ENCODE data around the gene MTF2.
A peak's percentile ranks its signal among the peaks of the same experiment; 100 is the strongest.
"Not testable (repeated sequence)": the region's sequence is repeated elsewhere in the genome, so short reads cannot be mapped to it uniquely, and the experiment has no call there.

The MTF2 gene

DNA sequence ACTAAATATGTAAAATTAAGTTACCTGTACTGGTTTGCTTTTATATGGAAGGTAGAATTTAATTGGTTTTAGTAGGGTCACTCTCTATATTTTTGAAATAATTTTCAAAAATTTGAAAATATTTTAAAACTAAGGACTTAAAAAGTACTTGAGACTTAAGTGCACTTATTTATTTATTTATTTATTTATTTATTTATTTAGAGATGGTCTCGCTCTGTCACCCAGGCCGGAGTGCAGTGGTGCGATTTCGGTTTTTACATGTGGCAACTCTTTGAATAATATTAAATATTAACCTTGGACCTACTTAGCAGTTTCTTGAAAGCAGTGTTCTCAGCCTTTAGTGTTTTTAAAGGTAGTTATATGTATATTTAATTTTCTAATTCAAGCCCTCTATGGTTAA is 64.7 kb downstream of the MTF2 start:
- DNase-seq: no peak

- DNase-seq: no peak
Observed at GRCh38 chr1:93148001-93148400, 68.9 kb downstream of the MTF2 start.

DNA sequence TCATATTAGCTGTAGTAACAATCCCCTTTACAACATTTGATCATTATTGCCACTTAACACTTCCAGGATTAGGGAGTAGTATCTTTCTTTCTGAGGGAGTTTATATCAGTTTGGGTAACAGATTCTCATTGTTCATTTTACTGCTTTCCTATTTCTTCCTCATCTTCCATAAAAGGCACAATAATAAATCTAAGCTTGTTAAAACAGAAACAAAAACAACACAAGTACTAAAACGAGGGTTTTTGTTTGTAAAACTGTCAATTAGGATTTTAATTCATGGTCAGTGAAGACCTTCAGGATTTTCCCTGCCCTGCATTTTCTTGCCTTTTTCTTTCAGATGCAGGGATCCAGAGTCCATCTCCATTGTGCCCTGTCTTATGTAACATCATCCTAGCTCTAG is 71.6 kb downstream of the MTF2 start:
- no peak for DNase-seq

- no peak for DNase-seq
Observed at GRCh38 chr1:93151474-93151873, 72.4 kb downstream of the MTF2 start.

- no peak for DNase-seq
Observed at GRCh38 chr1:93152835-93153234, 73.8 kb downstream of the MTF2 start.

GRCh38 chr1:93154898-93155297 is 75.8 kb downstream of the MTF2 start:
- DNase-seq: no peak

DNA sequence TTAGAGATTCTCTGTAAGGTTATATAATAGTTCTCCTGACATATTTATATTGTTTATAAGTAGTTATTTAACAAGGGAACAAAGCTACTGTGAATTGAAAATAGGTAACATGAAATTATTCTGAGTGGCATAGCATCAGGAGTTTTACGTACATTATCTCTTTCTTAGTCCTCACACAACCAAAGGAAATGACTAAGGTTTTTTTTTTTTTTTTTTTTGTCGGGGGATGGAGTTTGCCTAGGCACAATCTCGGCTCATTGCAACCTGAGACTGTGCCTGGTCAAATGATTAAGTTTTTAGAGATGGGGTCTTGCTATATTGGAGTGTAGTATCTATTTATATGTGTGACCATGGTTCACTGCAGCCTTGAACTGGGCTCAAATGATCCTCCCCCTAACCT is 76.3 kb downstream of the MTF2 start:
- DNase-seq: no peak

GRCh38 chr1:93159337-93159736 is 80.3 kb downstream of the MTF2 start:
- no peak for DNase-seq

- not testable (repeated sequence) for DNase-seq
Observed at GRCh38 chr1:93163314-93163713, 84.2 kb downstream of the MTF2 start.

- no peak for DNase-seq
Observed at GRCh38 chr1:93164816-93165215, 85.7 kb downstream of the MTF2 start.

DNA sequence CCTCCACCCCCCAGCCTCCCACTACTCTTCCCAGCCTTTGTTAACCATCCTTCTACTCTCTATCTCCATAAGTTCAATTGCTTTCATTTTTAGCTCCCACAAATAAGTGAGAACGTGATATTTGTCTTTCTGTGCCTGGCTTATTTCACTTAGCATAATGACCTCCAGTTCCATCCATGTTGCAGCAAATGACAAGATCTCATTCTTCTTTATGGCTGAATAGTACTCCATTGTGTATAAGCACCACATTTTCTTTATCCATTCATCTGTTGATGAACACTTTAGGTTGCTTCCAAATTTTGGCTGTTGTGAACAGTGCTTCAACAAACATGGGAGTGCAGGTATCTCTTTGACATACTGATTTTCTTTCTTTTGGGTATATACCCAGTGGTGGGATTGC is 86.8 kb downstream of the MTF2 start:
- not testable (repeated sequence) for DNase-seq

GRCh38 chr1:93167006-93167405 is 87.9 kb downstream of the MTF2 start:
- no peak for DNase-seq

GRCh38 chr1:93170141-93170678 is 91.1 kb downstream of the MTF2 start:
- DNase-seq: not testable (repeated sequence)

GRCh38 chr1:93171549-93172034 is 92.5 kb downstream of the MTF2 start:
- DNase-seq: no peak

- no peak for DNase-seq
Observed at GRCh38 chr1:93172778-93173177, 93.7 kb downstream of the MTF2 start.

DNA sequence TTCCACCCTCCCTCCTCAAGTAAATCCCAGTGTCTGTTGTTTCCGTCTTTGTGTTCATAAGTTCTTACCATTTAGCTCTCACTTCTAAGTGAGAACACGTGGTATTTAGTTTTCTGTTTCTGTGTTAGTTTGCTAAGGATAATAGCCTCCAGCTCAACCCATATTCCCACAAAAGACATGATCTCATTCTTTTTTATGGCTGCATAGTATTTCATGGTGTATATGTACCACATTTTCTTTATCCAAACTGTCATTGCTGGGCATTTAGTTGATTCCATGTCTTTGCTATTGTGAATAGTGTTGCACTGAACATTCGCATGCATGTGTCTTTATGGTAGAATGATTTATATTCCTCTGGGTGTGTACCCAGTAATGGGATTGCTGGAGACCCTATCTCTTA is 95.6 kb downstream of the MTF2 start:
- not testable (repeated sequence) for DNase-seq

GRCh38 chr1:93177991-93178390 is 98.9 kb downstream of the MTF2 start:
- DNase-seq: no peak

DNA sequence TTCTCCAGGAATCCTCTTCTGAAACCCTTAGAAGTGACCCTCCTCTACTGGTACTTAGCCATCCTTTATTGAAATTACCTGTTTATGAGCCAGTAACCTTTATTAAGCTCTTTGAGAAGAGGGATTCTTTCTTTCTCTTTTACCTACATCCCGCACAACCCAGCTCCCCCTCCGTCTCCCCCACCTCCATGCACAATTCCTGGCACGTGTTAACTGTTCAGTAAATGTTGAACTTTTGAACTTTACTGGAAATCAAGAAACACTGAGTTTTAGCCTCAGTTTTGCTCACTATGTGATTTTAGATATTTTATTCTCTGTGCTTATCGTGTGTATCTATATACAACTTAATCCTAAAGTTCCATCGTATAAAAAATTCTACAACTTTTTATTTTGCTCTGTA is 99.3 kb downstream of the MTF2 start:
- DNase-seq: no peak

- DNase-seq: peak; percentile 88
Observed at GRCh38 chr1:93179886-93180722, 101.0 kb downstream of the MTF2 start, which contains the start of gene TMED5. Gene TMED5, minus strand, starts transcription at chr1:93180413. Its CDS starts 171 bp downstream, at chr1:93180242.

- peak; percentile 42 for DNase-seq
Observed at GRCh38 chr1:93180723-93181613, 101.9 kb downstream of the MTF2 start, which contains the start of gene CCDC18. Gene CCDC18, plus strand, starts transcription at chr1:93180724. Its CDS starts 2,638 bp downstream, at chr1:93183362.

DNA sequence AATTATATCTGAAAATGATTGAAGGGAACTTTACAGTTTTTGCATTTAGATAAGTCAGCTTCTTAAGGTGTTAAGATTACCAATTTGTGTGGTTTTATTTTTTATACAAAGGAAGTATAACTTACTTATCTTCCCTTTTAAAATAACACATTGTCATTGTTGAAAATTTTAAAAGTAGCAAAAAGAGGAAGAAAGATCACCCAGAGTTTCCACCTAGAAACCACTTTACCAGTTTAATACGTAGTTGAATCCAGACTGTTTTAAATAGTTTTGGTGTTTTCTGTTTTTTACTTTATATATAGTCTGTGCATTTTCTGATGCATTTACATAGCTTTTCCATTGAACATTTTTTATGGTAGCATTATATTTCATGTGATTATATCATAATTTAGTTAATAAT is 107.6 kb downstream of the MTF2 start:
- DNase-seq: no peak

All from stimulated activated CD4-positive, alpha-beta T cell treated with anti-CD3 and anti-CD28 coated beads, Interleukin-12 subunit alpha, Interleukin-12 subunit beta, amount 100 ng/mL, for 4 hours (primary cell).